ENCODE results near the gene ATRN.

The ATRN gene

GRCh38 chr20:3447321-3447720, 23.5 kb upstream of the ATRN start:
- Histone ChIP-seq H3K27me3 (ENCODE audit: control insufficient read depth, insufficient read depth, low read length) (no peaks in the 10 kb centered on the region), H3K27ac (ENCODE audit: low read depth, low read length) (no peak overlapping the region), H3K9me3 (ENCODE audit: control insufficient read depth, insufficient read depth, low read length) (no peaks in the 10 kb centered on the region; the same call in 1 of the 2 replicates), H3K36me3 (ENCODE audit: control insufficient read depth, insufficient read depth, low read length) (no peaks in the 10 kb centered on the region), H3K9ac (ENCODE audit: low read depth, low read length) (no peak overlapping the region), H3K4me1 (ENCODE audit: control insufficient read depth, insufficient read depth, low read length) (no peaks in the 10 kb centered on the region), H3K4me3 (ENCODE audit: low read depth, low read length) (no peak overlapping the region)

GRCh38 chr20:3449319-3449718, 21.5 kb upstream of the ATRN start:
- Histone ChIP-seq H3K36me3 (ENCODE audit: control insufficient read depth, insufficient read depth, low read length) (no peaks in the 10 kb centered on the region), H3K4me3 (ENCODE audit: low read depth, low read length) (no peak overlapping the region), H3K27me3 (ENCODE audit: control insufficient read depth, insufficient read depth, low read length) (no peaks in the 10 kb centered on the region), H3K4me1 (ENCODE audit: control insufficient read depth, insufficient read depth, low read length) (no peaks in the 10 kb centered on the region), H3K27ac (ENCODE audit: low read depth, low read length) (no peak overlapping the region), H3K9ac (ENCODE audit: low read depth, low read length) (no peak overlapping the region), H3K9me3 (ENCODE audit: control insufficient read depth, insufficient read depth, low read length) (no peaks in the 10 kb centered on the region)

DNA sequence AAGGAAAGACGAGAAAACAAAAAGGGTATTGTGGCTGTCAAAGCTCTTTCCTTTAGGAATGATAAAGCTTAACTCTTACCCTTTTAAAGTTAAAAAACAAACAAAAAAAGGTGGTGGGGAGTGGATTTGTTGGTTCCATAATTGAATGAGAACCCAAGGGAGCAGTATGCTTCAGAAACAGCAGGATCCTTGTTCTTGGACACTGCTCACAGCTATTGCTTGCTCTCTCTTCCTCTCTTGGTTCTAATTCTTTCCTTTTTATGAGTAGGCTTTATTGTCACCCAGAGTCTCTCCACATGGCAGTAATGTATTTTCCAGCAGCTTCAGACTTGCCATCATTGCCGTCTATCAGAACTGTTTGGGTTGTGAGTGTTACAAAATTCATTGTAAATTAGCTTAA, 18.7 kb upstream of the ATRN start:
- H3K27ac ChIP-seq (ENCODE audit: low read depth, low read length): no peak overlapping the region
- no peaks in the 10 kb centered on the region for H3K4me1 ChIP-seq (ENCODE audit: control insufficient read depth, insufficient read depth, low read length)
- no peaks in the 10 kb centered on the region for H3K36me3 ChIP-seq (ENCODE audit: control insufficient read depth, insufficient read depth, low read length)
- no peak overlapping the region for H3K4me3 ChIP-seq (ENCODE audit: low read depth, low read length)
- no peaks in the 10 kb centered on the region for H3K9me3 ChIP-seq (ENCODE audit: control insufficient read depth, insufficient read depth, low read length)
- no peaks in the 10 kb centered on the region for H3K27me3 ChIP-seq (ENCODE audit: control insufficient read depth, insufficient read depth, low read length)
- H3K9ac ChIP-seq (ENCODE audit: low read depth, low read length): no peak overlapping the region

DNA sequence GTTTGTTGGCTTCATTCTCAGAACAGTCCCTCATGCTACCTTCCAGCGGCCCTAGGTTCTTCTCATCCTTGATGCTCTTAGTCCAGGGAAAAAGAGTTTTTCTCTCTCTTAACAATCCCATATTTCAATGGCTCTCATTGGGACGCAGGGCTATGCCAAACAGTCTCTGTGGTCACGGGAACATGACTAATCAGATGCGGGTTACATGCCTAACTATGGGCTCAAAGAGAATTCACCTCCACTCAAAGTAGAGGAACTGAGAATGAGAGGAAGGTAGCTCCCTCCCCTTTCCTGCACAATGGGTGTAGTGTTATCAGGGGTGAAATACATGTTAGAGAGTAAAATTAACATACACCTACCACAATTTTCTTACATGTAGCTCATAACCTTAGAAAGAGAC, 18.1 kb upstream of the ATRN start:
- H3K4me3 ChIP-seq (ENCODE audit: low read depth, low read length): no peak overlapping the region
- H3K9me3 ChIP-seq (ENCODE audit: control insufficient read depth, insufficient read depth, low read length): no peaks in the 10 kb centered on the region
- H3K27me3 ChIP-seq (ENCODE audit: control insufficient read depth, insufficient read depth, low read length): no peaks in the 10 kb centered on the region
- no peaks in the 10 kb centered on the region for H3K36me3 ChIP-seq (ENCODE audit: control insufficient read depth, insufficient read depth, low read length)
- no peak overlapping the region for H3K27ac ChIP-seq (ENCODE audit: low read depth, low read length)
- H3K9ac ChIP-seq (ENCODE audit: low read depth, low read length): no peak overlapping the region
- no peaks in the 10 kb centered on the region for H3K4me1 ChIP-seq (ENCODE audit: control insufficient read depth, insufficient read depth, low read length)

GRCh38 chr20:3454831-3455230, 16.0 kb upstream of the ATRN start:
- Histone ChIP-seq H3K9ac (ENCODE audit: low read depth, low read length) (no peak overlapping the region), H3K9me3 (ENCODE audit: control insufficient read depth, insufficient read depth, low read length) (no peaks in the 10 kb centered on the region), H3K4me3 (ENCODE audit: low read depth, low read length) (no peak overlapping the region), H3K27ac (ENCODE audit: low read depth, low read length) (no peak overlapping the region), H3K4me1 (ENCODE audit: control insufficient read depth, insufficient read depth, low read length) (no peaks in the 10 kb centered on the region), H3K27me3 (ENCODE audit: control insufficient read depth, insufficient read depth, low read length) (no peaks in the 10 kb centered on the region; the same call in 1 of the 2 replicates), H3K36me3 (ENCODE audit: control insufficient read depth, insufficient read depth, low read length) (no peaks in the 10 kb centered on the region)

GRCh38 chr20:3456648-3457047, 14.2 kb upstream of the ATRN start:
- Histone ChIP-seq H3K27ac (ENCODE audit: low read depth, low read length) (no peak overlapping the region), H3K9me3 (ENCODE audit: control insufficient read depth, insufficient read depth, low read length) (no peaks in the 10 kb centered on the region), H3K4me1 (ENCODE audit: control insufficient read depth, insufficient read depth, low read length) (no peaks in the 10 kb centered on the region), H3K4me3 (ENCODE audit: low read depth, low read length) (no peak overlapping the region), H3K9ac (ENCODE audit: low read depth, low read length) (no peak overlapping the region), H3K27me3 (ENCODE audit: control insufficient read depth, insufficient read depth, low read length) (no peaks in the 10 kb centered on the region; the same call in 1 of the 2 replicates), H3K36me3 (ENCODE audit: control insufficient read depth, insufficient read depth, low read length) (no peaks in the 10 kb centered on the region)

GRCh38 chr20:3459881-3460307, 10.9 kb upstream of the ATRN start:
- Histone ChIP-seq H3K4me1 (ENCODE audit: control insufficient read depth, insufficient read depth, low read length) (no peaks in the 10 kb centered on the region), H3K9ac (ENCODE audit: low read depth, low read length) (no peak overlapping the region), H3K36me3 (ENCODE audit: control insufficient read depth, insufficient read depth, low read length) (no peaks in the 10 kb centered on the region), H3K4me3 (ENCODE audit: low read depth, low read length) (no peak overlapping the region), H3K27me3 (ENCODE audit: control insufficient read depth, insufficient read depth, low read length) (no peaks in the 10 kb centered on the region; the same call in 1 of the 2 replicates), H3K27ac (ENCODE audit: low read depth, low read length) (no peak overlapping the region), H3K9me3 (ENCODE audit: control insufficient read depth, insufficient read depth, low read length) (no peaks in the 10 kb centered on the region)

DNA sequence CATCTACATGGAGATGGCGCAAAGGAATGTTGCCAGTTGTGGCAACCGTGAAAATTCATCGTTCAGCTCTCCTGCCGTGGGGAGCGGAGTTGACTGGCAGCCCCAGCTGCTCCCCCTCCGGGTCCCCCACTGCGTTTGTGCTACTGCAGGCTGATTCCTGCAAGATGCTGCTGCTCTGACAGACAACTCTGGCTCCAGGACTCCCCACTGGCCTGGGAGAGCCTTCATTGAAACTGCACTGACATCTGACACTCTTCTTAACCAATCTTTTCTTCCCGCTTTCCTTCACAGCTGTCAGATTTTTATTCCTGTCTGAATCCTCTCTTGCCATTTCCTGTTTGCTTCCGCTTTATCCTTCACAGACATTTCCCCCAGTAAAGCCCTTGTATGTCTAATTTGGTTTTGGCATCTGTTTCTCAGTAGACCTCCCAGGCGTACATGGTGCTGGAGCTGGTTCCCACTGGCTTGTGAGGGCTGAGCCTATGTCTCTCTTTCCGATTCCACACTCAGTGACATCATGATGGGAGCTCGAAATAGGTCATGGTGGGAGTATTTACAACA, 9.5 kb upstream of the ATRN start:
- Histone ChIP-seq H3K9me3 (ENCODE audit: control insufficient read depth, insufficient read depth, low read length) (no peaks in the 10 kb centered on the region), H3K4me1 (ENCODE audit: control insufficient read depth, insufficient read depth, low read length) (no peaks in the 10 kb centered on the region), H3K27me3 (ENCODE audit: control insufficient read depth, insufficient read depth, low read length) (peaks cover 7% of the 10 kb centered on the region), H3K4me3 (ENCODE audit: low read depth, low read length) (no peak overlapping the region), H3K9ac (ENCODE audit: low read depth, low read length) (no peak overlapping the region), H3K27ac (ENCODE audit: low read depth, low read length) (no peak overlapping the region), H3K36me3 (ENCODE audit: control insufficient read depth, insufficient read depth, low read length) (no peaks in the 10 kb centered on the region)

DNA sequence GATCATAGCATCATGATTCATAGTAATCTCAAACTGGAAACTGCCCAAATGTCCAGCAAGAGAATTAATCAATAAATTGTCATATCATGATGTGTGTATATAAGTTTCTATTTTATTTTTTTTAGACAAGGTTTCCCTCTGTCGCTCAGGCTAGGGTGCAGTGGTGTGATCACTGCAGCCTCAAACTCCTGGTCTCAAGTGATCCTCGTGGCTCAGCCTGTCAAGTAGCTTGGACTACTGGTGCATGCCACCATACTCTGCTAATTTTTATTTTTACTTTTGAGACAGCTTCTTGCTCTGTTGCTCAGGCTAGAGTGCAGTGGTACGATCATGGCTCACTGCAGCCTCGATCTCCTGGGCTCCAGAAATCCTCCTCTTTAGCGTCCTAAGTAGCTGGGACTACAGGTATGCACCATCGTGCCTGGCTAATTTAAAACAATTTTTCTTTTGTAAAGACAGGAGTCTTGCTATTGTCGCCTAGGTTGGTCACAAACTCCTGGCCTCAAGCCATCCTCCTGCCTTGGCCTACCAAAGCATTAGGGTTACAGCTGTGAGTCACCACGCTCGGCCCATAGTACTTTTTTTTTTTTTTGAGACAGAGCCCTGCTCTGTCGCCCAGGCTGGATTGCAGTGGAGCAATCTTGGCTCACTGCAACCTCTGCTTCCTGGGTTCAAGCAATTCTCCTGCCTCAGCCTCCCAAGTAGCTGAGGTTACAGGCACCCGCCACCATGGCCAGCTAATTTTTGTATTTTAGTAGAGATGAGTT, 8.7 kb upstream of the ATRN start:
- H3K36me3 ChIP-seq (ENCODE audit: control insufficient read depth, insufficient read depth, low read length): no peaks in the 10 kb centered on the region
- peaks cover 16% of the 10 kb centered on the region for H3K27me3 ChIP-seq (ENCODE audit: control insufficient read depth, insufficient read depth, low read length)
- H3K9ac ChIP-seq (ENCODE audit: low read depth, low read length): no peak overlapping the region
- no peaks in the 10 kb centered on the region for H3K4me1 ChIP-seq (ENCODE audit: control insufficient read depth, insufficient read depth, low read length)
- H3K27ac ChIP-seq (ENCODE audit: low read depth, low read length): no peak overlapping the region
- H3K9me3 ChIP-seq (ENCODE audit: control insufficient read depth, insufficient read depth, low read length): no peaks in the 10 kb centered on the region
- no peak overlapping the region for H3K4me3 ChIP-seq (ENCODE audit: low read depth, low read length)

DNA sequence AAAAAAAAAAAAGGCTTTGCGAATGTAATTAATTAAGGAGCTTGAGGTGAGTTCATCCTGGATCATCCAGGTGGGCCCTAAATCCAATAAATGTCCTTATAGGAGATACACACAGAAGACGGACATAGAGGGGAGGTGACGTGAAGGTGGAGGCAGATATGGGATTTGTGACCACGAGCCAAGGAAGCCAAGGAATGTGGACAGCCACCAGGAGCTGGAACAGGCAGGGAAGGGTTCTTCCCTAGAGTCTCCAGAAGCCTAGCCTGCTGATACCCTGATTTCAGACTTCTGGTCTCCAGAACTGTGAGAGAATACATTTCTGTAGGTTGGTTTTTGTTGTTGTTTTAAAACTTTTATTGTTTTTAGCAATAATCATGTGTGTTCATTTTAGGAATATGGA, 6.7 kb upstream of the ATRN start:
- no peaks in the 10 kb centered on the region for H3K9me3 ChIP-seq (ENCODE audit: control insufficient read depth, insufficient read depth, low read length)
- H3K36me3 ChIP-seq (ENCODE audit: control insufficient read depth, insufficient read depth, low read length): no peaks in the 10 kb centered on the region
- H3K9ac ChIP-seq (ENCODE audit: low read depth, low read length): no peak overlapping the region
- H3K4me3 ChIP-seq (ENCODE audit: low read depth, low read length): no peak overlapping the region
- H3K27ac ChIP-seq (ENCODE audit: low read depth, low read length): no peak overlapping the region
- no peaks in the 10 kb centered on the region for H3K4me1 ChIP-seq (ENCODE audit: control insufficient read depth, insufficient read depth, low read length)
- peaks cover 25% of the 10 kb centered on the region for H3K27me3 ChIP-seq (ENCODE audit: control insufficient read depth, insufficient read depth, low read length)

- peaks cover 37% of the 10 kb centered on the region for H3K27me3 ChIP-seq (ENCODE audit: control insufficient read depth, insufficient read depth, low read length)
- no peaks in the 10 kb centered on the region for H3K4me1 ChIP-seq (ENCODE audit: control insufficient read depth, insufficient read depth, low read length)
- no peaks in the 10 kb centered on the region for H3K36me3 ChIP-seq (ENCODE audit: control insufficient read depth, insufficient read depth, low read length)
- no peak overlapping the region for H3K4me3 ChIP-seq (ENCODE audit: low read depth, low read length)
- H3K27ac ChIP-seq (ENCODE audit: low read depth, low read length): no peak overlapping the region
- H3K9me3 ChIP-seq (ENCODE audit: control insufficient read depth, insufficient read depth, low read length): no peaks in the 10 kb centered on the region
- no peak overlapping the region for H3K9ac ChIP-seq (ENCODE audit: low read depth, low read length)
Measured at GRCh38 chr20:3465301-3465700, 5.5 kb upstream of the ATRN start.
